A549 treated with CpdA at 1 μM for 4 hours (cell line): Measurements from ENCODE around the gene RPL27. TPM values are rescaled to one million over a fixed set of nuclear protein-coding genes. Genes with fewer than 3 reads are reported as not detected.

ENCODE experiments used
- total RNA-seq: library from RNA; stranded (reverse); fragments of 200-300 nt; extraction: Qiagen RNA extraction; gene quantifications from 5 replicates; pipeline ENCODE4 v1.2.3, GENCODE V29; 2022; ENCODE audit warnings: low read depth

Gene RPL27
- 2,853 to 3,460 TPM (median 3,163 TPM) in 5 replicates for total RNA-seq

DNA sequence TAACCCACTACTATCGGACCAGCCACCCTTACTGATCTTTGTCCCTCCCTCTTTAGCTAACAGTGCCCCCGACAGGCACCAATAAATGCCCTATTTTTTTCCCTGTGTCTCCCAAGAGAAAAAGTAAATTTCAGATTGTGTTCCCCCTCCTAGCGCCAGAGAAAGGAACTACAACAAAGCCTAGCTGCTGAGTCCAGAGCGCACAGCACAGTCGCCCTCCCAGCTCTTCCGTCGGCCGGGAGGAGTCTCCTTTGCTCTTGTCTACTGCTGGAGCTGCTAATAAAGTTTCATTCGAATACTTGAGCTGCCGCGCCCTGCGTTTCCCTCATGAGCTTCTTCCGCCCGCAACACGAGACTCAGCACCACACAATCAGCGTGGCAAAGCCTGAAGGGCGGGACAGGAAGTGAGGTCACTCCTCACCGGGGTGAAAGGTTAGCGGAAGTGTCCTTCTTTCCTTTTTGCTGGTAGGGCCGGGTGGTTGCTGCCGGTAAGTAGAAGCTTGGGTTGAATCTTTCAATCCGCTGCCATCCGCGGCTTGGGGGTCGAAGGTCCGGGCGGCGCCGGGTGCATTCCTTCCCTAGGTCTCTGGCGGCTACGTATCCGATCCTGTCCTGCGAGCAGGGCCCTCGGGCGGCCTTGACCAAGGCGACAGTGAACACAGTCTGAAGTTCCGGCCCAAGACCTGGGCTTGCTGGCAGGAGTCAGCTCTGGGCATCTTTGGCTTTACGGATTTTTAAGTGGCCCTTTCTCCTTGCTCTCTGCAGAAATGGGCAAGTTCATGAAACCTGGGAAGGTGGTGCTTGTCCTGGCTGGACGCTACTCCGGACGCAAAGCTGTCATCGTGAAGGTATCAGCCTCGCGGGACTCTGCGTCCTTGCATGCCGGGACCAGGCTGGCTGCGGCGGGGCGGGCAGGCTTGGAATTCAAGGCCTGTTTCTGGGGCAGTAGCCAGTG, at the start of gene RPL27:
Gene RPL27, plus strand, starts transcription at position 436 of the 955 bp plus-strand sequence. Its CDS starts 332 bp downstream, at position 768.

DNA sequence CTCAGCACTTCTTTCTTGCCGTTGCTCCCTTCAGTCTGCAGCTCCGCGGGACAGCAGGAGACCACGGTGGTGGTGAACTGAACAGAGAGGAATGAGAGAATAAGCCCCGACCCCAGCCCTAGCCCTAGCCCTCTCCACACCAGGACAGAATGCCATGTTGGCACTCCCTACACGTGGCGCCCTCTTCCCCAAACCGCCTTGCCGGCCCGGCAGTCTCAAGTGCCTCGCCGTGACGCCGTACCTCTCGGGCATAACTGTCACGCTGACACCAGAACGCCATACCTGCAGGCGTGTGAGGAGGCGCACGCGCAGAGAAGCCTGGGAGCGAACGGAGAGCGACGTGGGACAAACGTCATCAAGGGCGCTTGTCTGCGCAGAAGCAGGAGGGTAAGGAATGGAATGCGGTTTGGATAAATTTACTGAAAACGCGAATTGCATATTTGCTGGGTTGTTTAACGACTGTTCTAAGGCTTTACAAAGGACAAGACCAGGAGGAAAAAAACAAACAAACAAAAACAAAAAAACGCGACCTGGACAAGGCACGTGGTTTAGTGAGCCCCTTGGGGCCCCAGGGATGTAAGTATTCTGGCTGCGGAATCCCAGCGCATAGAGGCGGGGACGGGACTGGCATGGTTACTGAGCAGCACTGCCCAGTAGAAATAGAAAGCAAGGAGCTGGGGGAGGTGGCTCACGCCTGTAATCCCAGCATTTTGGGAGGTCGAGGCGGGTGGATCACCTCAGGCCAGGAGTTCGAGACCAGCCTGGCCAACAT, 33.9 kb upstream of the RPL27 start, which contains the start of gene AARSD1:
Gene AARSD1, minus strand, starts transcription at position 294 of the 772 bp plus-strand sequence. Its CDS starts 14 bp downstream, at position 280.

DNA sequence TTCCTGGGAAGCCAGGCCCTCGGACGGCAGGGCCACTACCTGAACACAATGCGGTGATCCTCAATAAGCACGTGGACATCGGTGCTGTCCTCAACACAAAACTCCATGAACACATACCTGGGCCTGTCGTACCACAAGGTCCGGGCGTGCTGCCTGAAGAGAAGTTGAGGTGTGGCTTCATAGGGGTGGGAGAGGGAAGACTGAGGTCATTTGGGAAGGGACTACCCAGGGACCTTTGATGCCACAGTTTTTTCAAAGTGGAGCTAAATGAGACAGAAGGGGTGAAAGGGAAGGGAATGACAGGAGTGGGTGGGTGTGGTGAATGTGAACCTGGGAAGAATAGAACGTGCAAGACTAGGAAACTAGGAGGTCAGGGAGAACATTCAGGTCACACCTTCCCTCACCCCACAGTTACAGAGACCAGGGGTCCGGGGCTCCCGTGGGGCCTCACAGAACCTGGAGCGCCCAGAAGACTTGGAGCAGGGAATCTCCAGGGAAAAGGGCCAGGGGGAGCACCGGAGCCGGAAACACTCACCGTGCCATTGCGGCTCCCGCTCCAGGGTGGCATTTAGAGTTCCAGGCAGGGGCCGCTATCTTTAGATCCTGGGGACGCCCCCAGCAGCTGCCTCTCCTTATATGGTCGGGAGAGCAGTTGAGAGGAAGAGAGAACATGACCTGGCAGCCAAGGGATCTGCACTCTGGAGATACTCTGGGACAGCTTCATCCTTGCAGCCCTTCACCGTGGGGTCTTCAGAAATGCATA, 18.5 kb upstream of the RPL27 start, which contains the start of gene PTGES3L:
Gene PTGES3L, minus strand, starts transcription at position 570 of the 763 bp plus-strand sequence. Its CDS starts 27 bp downstream, at position 543.

DNA sequence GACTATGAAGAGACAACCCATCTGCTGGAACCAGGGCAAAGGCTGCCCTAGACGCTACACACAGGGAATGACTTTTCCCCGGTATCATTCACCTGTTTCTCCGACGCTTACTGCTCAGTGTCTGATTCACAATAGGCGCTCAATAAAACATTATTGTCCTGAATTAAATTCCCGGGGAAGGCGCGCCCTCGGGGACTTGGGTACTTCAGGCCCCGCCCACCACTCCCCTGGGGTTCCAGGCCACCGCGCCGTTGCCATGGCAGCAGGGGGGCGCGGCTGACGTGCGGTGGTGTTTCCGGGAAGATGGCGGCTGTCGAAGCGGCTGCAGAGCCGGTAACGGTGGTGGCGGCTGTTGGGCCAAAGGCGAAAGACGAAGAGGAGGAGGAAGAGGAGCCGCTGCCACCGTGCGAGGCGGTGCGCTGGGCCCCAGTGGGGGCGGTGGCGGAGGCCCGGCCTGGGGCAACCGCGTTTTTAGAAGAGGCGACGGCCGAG, 17.9 kb upstream of the RPL27 start, which contains the start of gene RUNDC1:
Gene RUNDC1, plus strand, starts transcription at position 292 of the 492 bp plus-strand sequence. Its CDS starts 12 bp downstream, at position 304.

DNA sequence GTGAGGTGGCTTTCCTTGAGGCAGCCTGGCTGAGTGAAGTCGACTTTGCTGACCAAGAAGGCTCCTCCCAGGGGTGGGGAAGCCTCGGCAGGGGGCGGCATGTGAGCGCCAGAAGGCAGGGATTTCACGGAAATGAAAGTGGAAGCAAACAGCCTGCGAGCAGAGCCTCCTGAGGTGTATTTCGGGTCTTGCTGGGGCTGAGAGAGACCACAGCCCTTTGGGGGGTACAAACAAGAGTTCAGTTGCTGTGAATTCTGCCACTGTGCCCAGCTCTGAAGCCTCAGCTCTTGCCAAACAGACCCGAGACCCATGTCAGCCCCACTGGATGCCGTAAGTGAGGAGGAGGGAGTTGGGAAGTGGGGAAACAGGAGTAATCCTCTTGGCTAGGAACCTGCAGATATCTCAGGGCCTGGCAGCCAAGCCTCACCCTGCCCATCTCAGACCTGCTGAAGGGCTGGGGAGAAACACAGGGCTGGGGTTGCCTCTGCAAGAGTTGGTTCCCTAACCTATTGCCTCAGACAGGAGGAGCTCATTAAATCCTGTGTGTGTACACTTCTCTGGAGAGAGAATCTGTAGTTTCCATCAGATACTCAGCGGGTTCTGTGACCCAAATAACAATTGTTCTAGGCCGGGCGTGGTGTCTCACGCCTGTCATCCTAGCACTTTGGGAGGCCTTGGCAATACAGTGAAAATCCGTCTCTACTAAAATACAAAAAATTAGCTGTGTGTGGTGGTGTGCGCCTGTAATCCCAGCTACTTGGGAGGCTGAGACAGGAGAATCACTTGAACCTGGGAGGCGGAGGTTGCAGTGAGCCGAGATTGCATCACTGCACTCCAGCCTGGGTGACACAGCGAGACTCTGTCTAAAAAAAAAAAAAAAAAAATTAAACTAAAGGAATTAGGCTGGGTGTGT, 8.7 kb downstream of the RPL27 start, which contains the start of gene IFI35:
Gene IFI35, plus strand, starts transcription at position 146 of the 913 bp plus-strand sequence. Its CDS starts 164 bp downstream, at position 310.

DNA sequence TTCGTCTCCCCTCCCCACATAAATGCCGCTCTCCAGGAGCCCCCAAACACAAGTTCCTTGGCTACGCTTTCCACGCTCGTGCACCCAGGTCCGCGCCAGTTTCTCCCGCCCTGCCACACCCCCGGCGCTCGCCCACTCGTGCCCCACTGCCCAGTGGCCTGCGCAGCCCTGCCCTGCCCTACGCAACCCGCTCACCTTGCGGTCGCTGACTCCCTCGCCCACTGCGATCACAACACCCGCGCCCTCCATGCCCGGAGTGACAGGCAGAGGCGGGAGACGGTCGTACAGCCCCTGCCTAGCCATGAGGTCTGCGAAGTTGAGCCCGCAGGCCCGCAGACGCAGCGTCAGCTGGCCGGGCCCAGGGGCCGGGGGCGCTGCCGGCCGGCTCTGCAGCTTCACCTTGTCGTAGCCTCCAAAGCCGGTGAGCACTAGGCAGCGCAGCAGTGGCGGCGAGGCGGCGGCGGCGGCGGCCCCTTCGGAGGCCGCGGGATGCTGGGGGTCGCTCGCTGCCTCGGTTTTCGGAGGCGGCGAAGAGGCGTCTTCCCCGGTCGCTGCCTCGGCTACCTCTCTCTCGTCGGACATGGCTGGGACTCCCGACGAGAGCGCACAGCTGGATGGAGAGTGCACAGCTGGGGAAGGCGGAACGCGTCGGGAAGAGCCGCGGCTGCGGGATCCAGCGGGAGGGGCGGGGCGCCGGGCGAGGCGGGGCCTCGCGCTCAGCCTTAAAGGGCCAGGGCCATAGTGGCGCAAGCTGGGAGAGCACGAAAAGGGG, 23.7 kb downstream of the RPL27 start, which contains the start of gene VAT1:
Gene VAT1, minus strand, starts transcription at position 645 of the 772 bp plus-strand sequence. Its CDS starts 63 bp downstream, at position 582.

DNA sequence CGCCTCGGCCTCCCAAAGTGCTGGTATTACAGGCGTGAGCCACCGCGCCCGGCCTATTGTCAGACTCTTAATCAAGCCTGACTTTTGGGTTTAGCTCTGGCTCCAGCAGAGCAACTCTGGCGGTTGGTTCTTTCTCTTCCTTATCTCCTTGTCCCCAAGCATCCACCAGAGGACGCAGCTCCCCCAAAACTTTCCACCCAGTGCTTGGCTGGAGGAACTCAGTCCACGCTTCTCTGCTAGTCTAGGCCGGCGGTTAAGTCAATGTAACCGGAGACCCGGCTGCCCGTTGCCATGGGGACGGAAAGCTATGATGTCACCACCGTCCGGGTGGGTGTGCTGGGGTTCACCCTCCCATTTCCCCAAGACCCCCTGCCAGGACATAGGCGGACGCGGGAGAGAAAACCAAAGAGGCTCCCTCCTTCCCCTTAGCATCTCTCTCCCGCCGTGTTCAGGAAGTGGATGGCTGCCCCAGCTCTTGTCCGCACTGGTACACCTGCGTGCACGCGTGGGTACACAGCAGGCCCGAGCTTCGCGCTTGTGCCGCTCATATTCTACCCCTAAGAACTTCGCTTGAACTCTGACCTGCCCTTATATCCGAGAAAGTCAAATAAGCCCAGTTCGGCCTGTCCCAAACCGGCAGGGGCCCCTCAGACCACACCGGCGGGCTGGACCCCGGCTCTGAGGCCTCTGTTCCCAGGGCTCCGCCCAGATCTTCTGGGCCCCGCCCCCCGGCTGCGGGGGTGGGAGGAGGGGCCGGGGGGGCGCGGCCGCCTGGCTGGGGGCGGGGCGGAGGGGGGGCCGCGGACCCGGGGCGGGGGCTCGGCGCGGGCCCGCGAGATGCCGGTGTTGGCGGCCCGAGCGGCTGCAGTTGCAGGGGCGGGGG, 26.4 kb downstream of the RPL27 start, which contains the start of gene RND2:
Gene RND2, plus strand, starts transcription at position 825 of the 883 bp plus-strand sequence. CDS start 117 bp downstream, outside the sequence.

Other genes with a start within 250 kb of the RPL27 start
- 0.65 to 1.3 TPM (median 0.99 TPM) in 5 replicates for gene RAMP2, start 237.2 kb upstream of the RPL27 start, total RNA-seq
- 126 to 132 TPM (median 128 TPM) in 5 replicates for gene VPS25, start 225.0 kb upstream of the RPL27 start, total RNA-seq
- gene WNK4, start 217.8 kb upstream of the RPL27 start, total RNA-seq = 0.92 to 2.0 TPM (median 1.3 TPM) in 5 replicates
- gene COA3, start 199.7 kb upstream of the RPL27 start, total RNA-seq = 118 to 141 TPM (median 138 TPM) in 5 replicates
- 0.08 to 0.27 TPM (median 0.25 TPM) in 3 of 5 replicates, not detected in the others for gene CNTD1, start 199.6 kb upstream of the RPL27 start, total RNA-seq
- 76.8 to 105 TPM (median 80.9 TPM) in 5 replicates for gene BECN1, start 174.1 kb upstream of the RPL27 start, total RNA-seq
- gene PSME3, start 165.0 kb upstream of the RPL27 start, total RNA-seq = 225 to 304 TPM (median 243 TPM) in 5 replicates
- 1.4 to 3.0 TPM (median 2.0 TPM) in 5 replicates for gene AOC2, start 153.8 kb upstream of the RPL27 start, total RNA-seq
- 0.97 to 2.1 TPM (median 1.0 TPM) in 5 replicates for gene AOC3, start 147.2 kb upstream of the RPL27 start, total RNA-seq
- gene G6PC1, start 97.6 kb upstream of the RPL27 start, total RNA-seq = not detected in 5 replicates
- 51.5 to 58.5 TPM (median 55.3 TPM) in 5 replicates for gene AARSD1, start 34.0 kb upstream of the RPL27 start, total RNA-seq
- 0.55 to 0.99 TPM (median 0.84 TPM) in 5 replicates for gene PTGES3L, start 18.3 kb upstream of the RPL27 start, total RNA-seq
- gene RUNDC1, start 17.9 kb upstream of the RPL27 start, total RNA-seq = 19.6 to 21.7 TPM (median 20.3 TPM) in 5 replicates
- 17.3 to 19.5 TPM (median 17.9 TPM) in 5 replicates for gene IFI35, start 8.4 kb downstream of the RPL27 start, total RNA-seq
- gene VAT1, start 24.0 kb downstream of the RPL27 start, total RNA-seq = 202 to 235 TPM (median 227 TPM) in 5 replicates
- gene RND2, start 26.8 kb downstream of the RPL27 start, total RNA-seq = 0.13 to 0.24 TPM (median 0.15 TPM) in 5 replicates
- 23.2 to 32.9 TPM (median 27.6 TPM) in 5 replicates for gene BRCA1, start 126.9 kb downstream of the RPL27 start, total RNA-seq
- gene NBR1, start 172.8 kb downstream of the RPL27 start, total RNA-seq = 35.9 to 52.1 TPM (median 44.9 TPM) in 5 replicates
- 0.85 to 1.6 TPM (median 1.1 TPM) in 5 replicates for gene TMEM106A, start 213.5 kb downstream of the RPL27 start, total RNA-seq
- not detected in 5 replicates for gene CCDC200, start 230.2 kb downstream of the RPL27 start, total RNA-seq
- not detected in 5 replicates for gene RNU2-1, start 235.6 kb downstream of the RPL27 start, total RNA-seq